HUES6 (cell line): Measurements from ENCODE around the gene TNFRSF14.

Experiments
- H3K27ac ChIP-seq: 2 replicates; pipeline ENCODE4 v1.7.0; 2013; ENCODE audit warnings: low read depth, mild to moderate bottlenecking, low read length, inconsistent platforms
- H3K27me3 ChIP-seq: 2 replicates; pipeline ENCODE4 v1.6.1; 2013; ENCODE audit warnings: low read length; ENCODE audit not compliant: control insufficient read depth, insufficient read depth
- H3K36me3 ChIP-seq: 2 replicates; pipeline ENCODE4 v1.6.1; 2013; ENCODE audit warnings: low read length; ENCODE audit not compliant: control insufficient read depth, insufficient read depth
- H3K4me1 ChIP-seq: 2 replicates; pipeline ENCODE4 v1.6.1; 2013; ENCODE audit warnings: low read length; ENCODE audit not compliant: control insufficient read depth, insufficient read depth
- H3K4me3 ChIP-seq: 2 replicates; pipeline ENCODE4 v1.5.1; 2013; ENCODE audit warnings: low read depth, low read length
- H3K9ac ChIP-seq: one replicate; pipeline ENCODE4 v1.6.1; 2013; ENCODE audit warnings: mild to moderate bottlenecking, low read length
- H3K9me3 ChIP-seq: 2 replicates; pipeline ENCODE4 v1.6.1; 2013; ENCODE audit warnings: low read depth, low read length; ENCODE audit not compliant: control insufficient read depth, insufficient read depth

The TNFRSF14 gene

GRCh38 chr1:2523891-2524609 lies 32.1 kb upstream of the TNFRSF14 start:
- Histone ChIP-seq H3K9me3 (no peaks in the 10 kb centered on the region), H3K27me3 (peaks cover 25% of the 10 kb centered on the region), H3K27ac (no peak overlapping the region), H3K36me3 (peaks cover 24% of the 10 kb centered on the region), H3K4me1 (peaks cover 30% of the 10 kb centered on the region), H3K9ac (no peak overlapping the region), H3K4me3 (no peak overlapping the region)

- Histone ChIP-seq H3K27ac (no peak overlapping the region), H3K36me3 (peaks cover 11% of the 10 kb centered on the region), H3K9me3 (no peaks in the 10 kb centered on the region), H3K4me1 (peaks cover 35% of the 10 kb centered on the region), H3K4me3 (peak overlapping the region; percentile 88), H3K27me3 (peaks cover 40% of the 10 kb centered on the region), H3K9ac (peak overlapping the region; percentile 79)
Observed at GRCh38 chr1:2525572-2525919, 30.6 kb upstream of the TNFRSF14 start.

- H3K9me3 ChIP-seq, result no peaks in the 10 kb centered on the region
- H3K36me3 ChIP-seq, result peaks cover 5% of the 10 kb centered on the region
- H3K4me1 ChIP-seq, result peaks cover 40% of the 10 kb centered on the region
- H3K27ac ChIP-seq, result no peak within 1 kb of the TSS
- H3K4me3 ChIP-seq, result peak within 1 kb of the TSS; percentile 88
- peak within 1 kb of the TSS; percentile 79 for H3K9ac ChIP-seq
- peaks cover 46% of the 10 kb centered on the region for H3K27me3 ChIP-seq
Observed at GRCh38 chr1:2525920-2526823, 30.0 kb upstream of the TNFRSF14 start, which contains the start of gene PANK4. Gene PANK4, minus strand, starts transcription at chr1:2526596. Its CDS starts 9 bp downstream, at chr1:2526587.

GRCh38 chr1:2526824-2527555 lies 29.2 kb upstream of the TNFRSF14 start:
- Histone ChIP-seq H3K27ac (no peak overlapping the region), H3K27me3 (peaks cover 54% of the 10 kb centered on the region)

GRCh38 chr1:2527556-2527860 lies 28.7 kb upstream of the TNFRSF14 start:
- peaks cover 40% of the 10 kb centered on the region for H3K4me1 ChIP-seq
- H3K36me3 ChIP-seq, result no peaks in the 10 kb centered on the region
- no peak overlapping the region for H3K4me3 ChIP-seq
- no peak overlapping the region for H3K27ac ChIP-seq
- peaks cover 59% of the 10 kb centered on the region for H3K27me3 ChIP-seq
- H3K9me3 ChIP-seq, result no peaks in the 10 kb centered on the region
- H3K9ac ChIP-seq, result no peak overlapping the region

More at GRCh38 chr1:2526824-2527555, 29.2 kb upstream of the TNFRSF14 start:
- Histone ChIP-seq H3K9me3 (no peaks in the 10 kb centered on the region), H3K9ac (peak overlapping the region; percentile 14), H3K4me1 (peaks cover 40% of the 10 kb centered on the region), H3K36me3 (no peaks in the 10 kb centered on the region), H3K4me3 (peak overlapping the region; percentile 70)

- Histone ChIP-seq H3K9me3 (no peaks in the 10 kb centered on the region), H3K36me3 (no peaks in the 10 kb centered on the region), H3K9ac (no peak overlapping the region), H3K4me3 (no peak overlapping the region), H3K4me1 (peaks cover 40% of the 10 kb centered on the region), H3K27me3 (peaks cover 64% of the 10 kb centered on the region), H3K27ac (no peak overlapping the region)
Observed at GRCh38 chr1:2528016-2528415, 28.2 kb upstream of the TNFRSF14 start.

GRCh38 chr1:2528611-2528965 lies 27.6 kb upstream of the TNFRSF14 start:
- no peaks in the 10 kb centered on the region for H3K9me3 ChIP-seq
- H3K4me3 ChIP-seq, result peak overlapping the region; percentile 34; the same call in 1 of the 2 replicates
- H3K27ac ChIP-seq, result no peak overlapping the region
- peaks cover 39% of the 10 kb centered on the region for H3K4me1 ChIP-seq
- peaks cover 70% of the 10 kb centered on the region for H3K27me3 ChIP-seq
- H3K9ac ChIP-seq, result no peak overlapping the region
- H3K36me3 ChIP-seq, result no peaks in the 10 kb centered on the region

- Histone ChIP-seq H3K4me3 (peak overlapping the region; percentile 55), H3K27me3 (peaks cover 76% of the 10 kb centered on the region), H3K9ac (no peak overlapping the region), H3K9me3 (no peaks in the 10 kb centered on the region), H3K36me3 (no peaks in the 10 kb centered on the region), H3K4me1 (peaks cover 33% of the 10 kb centered on the region), H3K27ac (no peak overlapping the region)
Observed at GRCh38 chr1:2528966-2529783, 27.0 kb upstream of the TNFRSF14 start.

GRCh38 chr1:2529784-2530512 lies 26.2 kb upstream of the TNFRSF14 start, which contains the start of gene HES5:
Gene HES5, minus strand, starts transcription at chr1:2530263. Its CDS starts 99 bp downstream, at chr1:2530164.
- no peaks in the 10 kb centered on the region for H3K9me3 ChIP-seq
- H3K4me3 ChIP-seq, result peak within 1 kb of the TSS; percentile 55
- no peak within 1 kb of the TSS for H3K27ac ChIP-seq
- H3K36me3 ChIP-seq, result no peaks in the 10 kb centered on the region
- H3K9ac ChIP-seq, result peak within 1 kb of the TSS; percentile 18
- H3K4me1 ChIP-seq, result peaks cover 34% of the 10 kb centered on the region
- H3K27me3 ChIP-seq, result peaks cover 84% of the 10 kb centered on the region
